Fibroblast of lung (primary cell): Measurements from ENCODE around the gene CFAP97D2. TPM values are rescaled to one million over a fixed set of nuclear protein-coding genes. Genes with fewer than 3 reads are reported as not detected.
"Not testable (repeated sequence)": the region's sequence is repeated elsewhere in the genome, so short reads cannot be mapped to it uniquely, and the experiment has no call there.

ENCODE experiments used
- DNase-seq, 2 donors: peaks; one replicate each; pipeline versions ENCODE4 v3.0.0 to v3.0.0-alpha.2; 2010; ENCODE audit warnings: low read depth in 2 of 2
- H2AFZ ChIP-seq: 2 replicates; pipeline ENCODE4 v1.5.1; 2012; ENCODE audit warnings: low read length, control low read depth, inconsistent platforms
- H3K27ac ChIP-seq: 2 replicates; pipeline ENCODE4 v1.5.1; 2011; ENCODE audit warnings: low read length, control low read depth; ENCODE audit not compliant: insufficient read depth
- H3K27me3 ChIP-seq: 2 replicates; pipeline ENCODE4 v1.5.1; 2011; ENCODE audit warnings: mild to moderate bottlenecking, low read length; ENCODE audit not compliant: control insufficient read depth, insufficient read depth
- H3K36me3 ChIP-seq: 2 replicates; pipeline ENCODE4 v1.5.1; 2011; ENCODE audit warnings: low read length; ENCODE audit not compliant: control insufficient read depth, insufficient read depth
- H3K4me1 ChIP-seq: 2 replicates; pipeline ENCODE4 v1.5.1; 2011; ENCODE audit warnings: low read length; ENCODE audit not compliant: control insufficient read depth, insufficient read depth; ENCODE audit errors: extremely low read depth
- H3K4me2 ChIP-seq: 2 replicates; pipeline ENCODE4 v1.5.1; 2011; ENCODE audit warnings: low read length, control low read depth; ENCODE audit not compliant: insufficient read depth; ENCODE audit errors: extremely low read depth
- H3K4me3 ChIP-seq, 4 experiments: fragments of 200-600 bp in 1 of 4; sonication (generic) in 1 of 4; replicated peaks in 1 of 4; 2 replicates each; pipeline ENCODE4 v1.5.1; 2011 to 2016; ENCODE audit warnings: low read length in 4 of 4, low read depth in 3 of 4, mild to moderate bottlenecking in 3 of 4, control low read depth in 2 of 4, inconsistent platforms in 1 of 4, mixed read lengths in 1 of 4; ENCODE audit not compliant: insufficient read depth in 1 of 4; ENCODE audit errors: control extremely low read depth in 1 of 4
- H3K79me2 ChIP-seq: 2 replicates; pipeline ENCODE4 v1.5.1; 2012; ENCODE audit warnings: mild to moderate bottlenecking, low read length, inconsistent platforms; ENCODE audit not compliant: control insufficient read depth, insufficient read depth
- H3K9ac ChIP-seq: 2 replicates; pipeline ENCODE4 v1.5.1; 2011; ENCODE audit warnings: mild to moderate bottlenecking, low read length, control low read depth; ENCODE audit not compliant: insufficient read depth
- H3K9me3 ChIP-seq: 2 replicates; pipeline ENCODE4 v1.5.1; 2012; ENCODE audit warnings: low read depth, low read length; ENCODE audit not compliant: control insufficient read depth, insufficient read depth
- H4K20me1 ChIP-seq: 2 replicates; pipeline ENCODE4 v1.5.1; 2011; ENCODE audit warnings: low read length; ENCODE audit not compliant: control insufficient read depth, insufficient read depth; ENCODE audit errors: extremely low read depth
- EZH2 ChIP-seq: IDR thresholded peaks from 2 replicates; pipeline ENCODE4 v1.5.1; 2012; ENCODE audit warnings: low read length, control low read depth, mild to moderate bottlenecking; ENCODE audit errors: missing control alignments
- polyA plus RNA-seq, 2 donors: library from polyadenylated mRNA; depleted of rRNA in 1 of 2; stranded (reverse) in 1 of 2; unstranded in 1 of 2; fragments of >200 nt; gene quantifications; 2 replicates each; pipeline ENCODE4 v1.2.1, GENCODE V29; 2011 to 2012; ENCODE audit warnings: missing spikeins in 1 of 2
- total RNA-seq: library from RNA; depleted of rRNA; stranded (reverse); fragments of >200 nt; gene quantifications from 2 replicates; pipeline ENCODE4 v1.2.1, GENCODE V29; 2014
- TF ChIP-seq, protein P1 (sequence below), 2 donors: IDR thresholded peaks in 1 of 2; conservative IDR thresholded peaks in 1 of 2; 1 replicate in 1 of 2; 2 replicates in 1 of 2; pipeline ENCODE4 v1.5.1; 2011 to 2012; ENCODE audit warnings: low read length in 2 of 2, control low read depth in 1 of 2, inconsistent platforms in 1 of 2, low read depth in 1 of 2, mild to moderate bottlenecking in 1 of 2

CFAP97D2 gene
- total and polyA plus RNA-seq, 2 donors (not counting 1 experiment from before 2014, with no cell fraction given): not detected

DNA sequence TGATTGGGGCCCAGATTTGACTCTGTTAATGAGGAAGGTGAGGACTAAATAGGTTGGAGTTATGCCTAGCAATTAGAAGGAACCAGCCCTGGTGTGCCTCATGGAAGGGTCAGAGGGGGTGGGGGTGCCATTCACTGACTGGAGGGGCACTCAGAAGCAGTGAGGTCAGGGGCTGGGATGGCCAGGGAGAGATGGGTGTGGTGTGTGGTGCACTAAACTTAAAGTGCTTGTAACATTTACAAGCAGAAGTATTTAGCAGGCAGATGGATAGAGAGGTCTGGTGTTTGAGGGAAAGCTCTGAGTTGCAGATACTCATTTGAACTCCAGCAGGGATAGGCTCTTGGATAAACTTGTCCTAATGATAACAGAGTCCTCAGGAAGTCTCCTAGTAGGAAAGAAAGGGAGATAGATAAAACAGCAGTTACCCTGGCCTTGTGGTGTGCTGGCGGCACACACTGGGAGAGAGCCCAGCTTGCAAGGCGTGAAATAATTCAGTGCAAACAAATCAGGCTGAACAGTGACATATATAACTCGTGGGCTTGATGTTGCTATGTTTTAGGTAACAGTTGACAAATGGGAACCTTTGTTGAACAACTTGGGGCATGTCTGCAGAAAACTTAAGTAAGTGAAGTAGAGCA, 82.4 kb downstream of the CFAP97D2 start:
- TF ChIP-seq, protein P1, sequence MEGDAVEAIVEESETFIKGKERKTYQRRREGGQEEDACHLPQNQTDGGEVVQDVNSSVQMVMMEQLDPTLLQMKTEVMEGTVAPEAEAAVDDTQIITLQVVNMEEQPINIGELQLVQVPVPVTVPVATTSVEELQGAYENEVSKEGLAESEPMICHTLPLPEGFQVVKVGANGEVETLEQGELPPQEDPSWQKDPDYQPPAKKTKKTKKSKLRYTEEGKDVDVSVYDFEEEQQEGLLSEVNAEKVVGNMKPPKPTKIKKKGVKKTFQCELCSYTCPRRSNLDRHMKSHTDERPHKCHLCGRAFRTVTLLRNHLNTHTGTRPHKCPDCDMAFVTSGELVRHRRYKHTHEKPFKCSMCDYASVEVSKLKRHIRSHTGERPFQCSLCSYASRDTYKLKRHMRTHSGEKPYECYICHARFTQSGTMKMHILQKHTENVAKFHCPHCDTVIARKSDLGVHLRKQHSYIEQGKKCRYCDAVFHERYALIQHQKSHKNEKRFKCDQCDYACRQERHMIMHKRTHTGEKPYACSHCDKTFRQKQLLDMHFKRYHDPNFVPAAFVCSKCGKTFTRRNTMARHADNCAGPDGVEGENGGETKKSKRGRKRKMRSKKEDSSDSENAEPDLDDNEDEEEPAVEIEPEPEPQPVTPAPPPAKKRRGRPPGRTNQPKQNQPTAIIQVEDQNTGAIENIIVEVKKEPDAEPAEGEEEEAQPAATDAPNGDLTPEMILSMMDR (conservative IDR thresholded peaks at IDR 0.05 in 1 of 2, IDR thresholded peaks at IDR 0.05 in 1 of 2; ENCODE audit: low read depth in 1 of 2, low read length in 2 of 2): no peak
- TF ChIP-seq EZH2: no peak
- H3K79me2 ChIP-seq: no peaks in the 10 kb centered on the region
- no peaks in the 10 kb centered on the region for H3K4me1 ChIP-seq
- H3K4me2 ChIP-seq: no peak overlapping the region
- H3K4me3 ChIP-seq: no peak overlapping the region
- H3K27ac ChIP-seq: no peak overlapping the region
- H4K20me1 ChIP-seq: no peaks in the 10 kb centered on the region
- peak in 1 of 2 donors; percentile 23 for DNase-seq
- H3K36me3 ChIP-seq: peaks cover 22% of the 10 kb centered on the region
- H3K9ac ChIP-seq: no peak overlapping the region
- no peaks in the 10 kb centered on the region for H3K9me3 ChIP-seq
- H3K27me3 ChIP-seq: no peaks in the 10 kb centered on the region
- H2AFZ ChIP-seq: no peak overlapping the region

DNA sequence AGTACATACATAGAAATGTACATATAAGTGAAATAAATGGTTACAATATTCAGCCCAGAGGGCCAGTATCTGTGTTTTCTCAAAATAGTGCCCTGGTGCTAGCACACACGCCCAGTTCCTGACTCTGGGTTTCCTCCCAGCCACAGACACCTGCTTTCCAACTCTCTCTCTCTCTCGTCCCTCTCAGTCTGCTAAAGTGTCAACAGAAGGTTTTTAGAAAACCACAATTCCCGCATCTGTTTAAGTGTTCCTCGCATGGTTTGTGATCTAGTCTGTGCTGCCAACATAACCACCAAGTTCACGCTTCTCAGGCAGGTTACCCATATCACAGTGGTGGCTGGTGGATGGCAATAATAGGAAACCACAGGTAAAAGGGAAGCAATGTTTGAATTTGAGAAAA, 84.5 kb downstream of the CFAP97D2 start:
- Histone ChIP-seq H3K4me1 (no peaks in the 10 kb centered on the region), H3K4me2 (no peak overlapping the region), H4K20me1 (no peaks in the 10 kb centered on the region), H3K4me3 (no peak overlapping the region), H3K27me3 (no peaks in the 10 kb centered on the region), H3K79me2 (no peaks in the 10 kb centered on the region), H2AFZ (no peak overlapping the region), H3K9ac (no peak overlapping the region), H3K9me3 (no peaks in the 10 kb centered on the region), H3K27ac (no peak overlapping the region), H3K36me3 (peaks cover 21% of the 10 kb centered on the region)
- DNase-seq: peak in 1 of 2 donors; percentile 54
- TF ChIP-seq EZH2: no peak
- TF ChIP-seq, protein P1 (conservative IDR thresholded peaks at IDR 0.05 in 1 of 2, IDR thresholded peaks at IDR 0.05 in 1 of 2; ENCODE audit: low read depth in 1 of 2, low read length in 2 of 2): no peak

DNA sequence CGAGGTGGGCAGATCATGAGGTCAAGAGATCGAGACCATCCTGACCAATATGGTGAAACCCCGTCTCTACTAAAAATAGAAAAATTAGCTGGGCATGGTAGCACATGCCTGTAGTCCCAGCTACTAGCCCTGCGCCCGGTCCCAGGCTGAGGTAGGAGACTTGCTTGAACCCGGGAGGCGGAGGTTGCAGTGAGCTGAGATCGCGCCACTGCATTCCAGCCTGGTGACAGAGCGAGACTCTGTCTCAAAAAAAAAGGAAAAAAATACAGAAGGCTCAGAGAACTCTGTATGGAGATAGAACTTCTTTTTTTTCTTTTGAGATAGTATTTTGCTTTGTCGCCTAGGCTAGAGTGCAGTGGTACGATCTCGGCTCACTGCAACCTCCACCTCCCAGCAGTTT, 85.3 kb downstream of the CFAP97D2 start:
- not testable (repeated sequence) for H3K9ac ChIP-seq, H4K20me1 ChIP-seq, H3K79me2 ChIP-seq, H3K4me1 ChIP-seq, H3K4me2 ChIP-seq, H3K27me3 ChIP-seq, H3K4me3 ChIP-seq, H3K27ac ChIP-seq, H3K9me3 ChIP-seq, H2AFZ ChIP-seq
- H3K36me3 ChIP-seq: peaks cover 22% of the 10 kb centered on the region
- DNase-seq: peak in 1 of 2 donors; percentile 18
